HG02884 (cell line): ENCODE results near the gene CREB3L4.

ENCODE experiments used
- ATAC-seq: cut with Tn5 transposase; IDR thresholded peaks from one replicate; pipeline ENCODE4 v1.9.1; 2021; ENCODE audit warnings: mild to moderate bottlenecking, moderate library complexity; ENCODE audit not compliant: unreplicated experiment

The CREB3L4 gene

GRCh38 chr1:153967107-153967999 is at the start of gene CREB3L4:
Gene CREB3L4 (plus strand): TSS chr1:153967902. CDS start chr1:153968526, 624 bp downstream.
- peak; percentile 64 for ATAC-seq

GRCh38 chr1:153919876-153920852 is 47.5 kb upstream of the CREB3L4 start:
- ATAC-seq: no peak

- no peak for ATAC-seq
Observed at GRCh38 chr1:153921080-153921802, 46.5 kb upstream of the CREB3L4 start.

GRCh38 chr1:153921803-153922075 is 46.0 kb upstream of the CREB3L4 start:
- ATAC-seq: no peak

- ATAC-seq: peak; percentile 23
Observed at GRCh38 chr1:153922076-153922971, 45.4 kb upstream of the CREB3L4 start.

GRCh38 chr1:153922972-153923925 is 44.5 kb upstream of the CREB3L4 start, which contains the start of gene GATAD2B:
Gene GATAD2B (minus strand): TSS chr1:153922972. CDS start chr1:153828347, 94,625 bp downstream.
- ATAC-seq: peak; percentile 89

- ATAC-seq: no peak
Observed at GRCh38 chr1:153926405-153926804, 41.3 kb upstream of the CREB3L4 start.

- no peak for ATAC-seq
Observed at GRCh38 chr1:153928245-153928644, 39.5 kb upstream of the CREB3L4 start.

GRCh38 chr1:153928791-153929341 is 38.8 kb upstream of the CREB3L4 start:
- ATAC-seq: no peak

GRCh38 chr1:153929426-153929825 is 38.3 kb upstream of the CREB3L4 start:
- no peak for ATAC-seq

- ATAC-seq: no peak
Observed at GRCh38 chr1:153929981-153930948, 37.4 kb upstream of the CREB3L4 start.

GRCh38 chr1:153932156-153933131 is 35.3 kb upstream of the CREB3L4 start:
- no peak for ATAC-seq

GRCh38 chr1:153933430-153933829 is 34.3 kb upstream of the CREB3L4 start:
- no peak for ATAC-seq

- no peak for ATAC-seq
Observed at GRCh38 chr1:153933955-153934354, 33.7 kb upstream of the CREB3L4 start.

- ATAC-seq: no peak
Observed at GRCh38 chr1:153934746-153935145, 33.0 kb upstream of the CREB3L4 start.
